T follicular helper cell (primary cell): ENCODE data around the gene FGF8.

ENCODE experiments used
- DNase-seq: peaks from one replicate; pipeline ENCODE4 v3.0.0-alpha.2; 2020; ENCODE audit warnings: low read depth

Gene FGF8

DNA sequence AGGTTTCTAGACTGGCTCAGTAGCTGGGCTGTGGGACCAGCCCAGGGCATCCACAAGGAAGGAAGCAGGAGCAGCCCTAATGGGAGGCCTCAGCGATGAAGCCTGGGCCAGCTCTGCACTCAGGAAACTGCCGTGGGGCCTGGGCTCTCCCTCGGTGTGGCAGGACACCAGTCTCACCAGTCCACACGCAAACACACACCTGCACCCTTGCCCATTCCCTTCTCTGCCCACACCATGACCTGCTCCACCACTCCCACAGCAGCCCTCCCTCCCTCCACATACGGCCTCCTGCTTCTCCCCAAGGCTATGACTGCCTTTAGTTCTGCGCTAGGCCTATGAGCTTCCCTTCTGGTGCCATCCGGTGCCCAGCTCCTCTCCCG, 7.1 kb downstream of the FGF8 start:
- no peak for DNase-seq

GRCh38 chr10:101767966-101768790, 7.7 kb downstream of the FGF8 start:
- DNase-seq: no peak

GRCh38 chr10:101767600-101767945, 8.3 kb downstream of the FGF8 start:
- no peak for DNase-seq

DNA sequence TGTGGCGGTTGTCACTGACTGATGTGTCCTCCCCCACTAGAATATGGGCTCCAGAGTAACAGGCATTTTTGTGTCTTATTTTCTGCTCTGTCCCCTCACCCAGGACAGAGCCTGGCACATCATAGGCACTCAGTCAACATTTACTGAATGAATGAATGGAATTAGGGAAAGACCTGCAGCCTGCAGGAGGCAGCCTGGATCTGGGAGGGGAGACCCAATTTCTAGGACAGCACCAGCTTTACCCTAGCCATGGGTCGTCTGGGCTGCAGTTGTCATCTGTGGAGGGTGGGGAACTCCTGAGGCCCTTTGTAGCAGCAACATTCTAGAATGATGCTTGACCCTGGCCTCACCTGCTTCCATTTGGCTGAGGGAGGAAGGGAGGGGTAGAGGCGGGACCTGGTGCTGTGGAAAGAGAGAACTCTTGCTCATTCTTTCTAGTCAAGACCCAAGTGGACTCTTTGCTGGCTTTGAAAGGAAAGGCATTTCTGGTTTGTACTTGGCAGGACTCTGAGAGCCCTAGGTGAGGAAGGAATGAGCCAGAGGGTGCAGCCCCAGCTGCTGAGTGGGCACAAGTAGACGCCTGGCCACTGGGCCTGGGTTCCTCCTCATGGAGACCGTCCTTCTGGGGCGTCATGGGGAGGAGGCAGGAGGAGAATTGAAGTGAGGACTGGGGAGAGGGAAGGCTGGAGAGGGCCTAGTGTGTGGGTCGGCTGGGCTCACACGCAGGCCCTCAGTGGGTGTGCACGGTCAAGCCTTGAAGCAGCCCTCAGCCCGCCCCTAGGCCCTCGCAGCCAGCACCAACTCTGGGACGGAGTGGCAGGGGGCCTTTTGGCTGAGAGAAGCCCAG, 8.9 kb downstream of the FGF8 start:
- no peak for DNase-seq

DNA sequence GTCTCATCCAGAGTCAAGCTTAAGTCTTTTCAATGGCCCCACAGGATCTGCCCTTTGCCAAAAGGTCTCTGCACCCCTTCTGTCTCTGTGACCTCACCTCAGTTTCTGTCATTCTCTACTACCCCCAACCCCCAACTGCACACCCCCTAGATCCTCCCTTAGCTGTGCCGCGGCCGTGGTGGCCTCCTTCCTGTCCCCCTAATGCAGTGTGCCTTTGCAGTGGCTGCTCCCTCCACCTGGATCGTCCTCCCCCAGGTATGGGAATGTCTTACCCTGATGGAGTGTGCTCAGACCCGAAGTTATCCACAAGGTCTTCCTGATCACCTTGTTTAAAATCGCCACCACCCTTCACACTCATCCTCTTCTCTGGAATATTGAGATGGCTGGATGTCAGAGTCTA, 9.6 kb downstream of the FGF8 start:
- no peak for DNase-seq

GRCh38 chr10:101763141-101763846, 12.6 kb downstream of the FGF8 start:
- no peak for DNase-seq

GRCh38 chr10:101762736-101763135, 13.2 kb downstream of the FGF8 start:
- DNase-seq: no peak

DNA sequence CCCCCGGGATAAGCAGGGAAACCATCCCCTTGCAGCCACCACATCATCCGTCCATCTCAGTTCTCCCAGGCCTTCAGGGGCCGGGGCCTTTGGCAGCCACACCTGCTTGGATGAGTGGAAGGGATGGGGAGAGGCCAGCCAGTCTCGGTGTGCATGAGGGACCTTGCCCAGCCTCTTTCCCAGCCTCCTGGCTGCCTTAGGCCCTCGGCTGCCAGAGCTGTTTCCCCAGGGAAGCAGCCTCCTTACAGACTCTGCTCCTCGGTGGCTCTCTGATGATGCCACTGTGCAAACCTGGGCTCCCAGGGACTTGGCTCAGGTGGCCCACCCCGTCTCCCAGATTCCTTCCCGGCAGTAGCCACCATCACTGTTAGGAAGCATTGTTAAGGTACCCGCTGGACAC, 14.7 kb downstream of the FGF8 start:
- DNase-seq: no peak

DNA sequence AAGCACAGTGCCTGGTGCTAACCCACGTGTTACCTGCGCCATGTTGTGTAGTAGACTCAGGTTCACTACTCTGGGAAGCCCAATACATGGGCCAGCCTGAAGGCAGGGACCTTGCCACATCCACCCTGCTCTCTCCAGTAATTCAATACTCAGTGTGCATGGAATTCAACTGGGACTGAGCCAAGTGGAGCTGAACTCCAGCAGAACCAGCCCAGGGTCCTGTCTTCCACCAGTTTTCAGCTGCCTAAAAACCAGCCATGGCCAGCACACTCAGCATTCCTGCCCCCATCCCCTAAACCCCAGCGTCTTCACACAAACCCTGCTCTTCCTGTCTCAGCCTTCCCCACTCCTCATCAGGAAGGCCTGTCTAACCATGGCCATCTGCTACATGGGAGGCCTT, 15.4 kb downstream of the FGF8 start:
- DNase-seq: no peak

- DNase-seq: no peak
Observed at GRCh38 chr10:101759309-101760247, 16.3 kb downstream of the FGF8 start.

DNA sequence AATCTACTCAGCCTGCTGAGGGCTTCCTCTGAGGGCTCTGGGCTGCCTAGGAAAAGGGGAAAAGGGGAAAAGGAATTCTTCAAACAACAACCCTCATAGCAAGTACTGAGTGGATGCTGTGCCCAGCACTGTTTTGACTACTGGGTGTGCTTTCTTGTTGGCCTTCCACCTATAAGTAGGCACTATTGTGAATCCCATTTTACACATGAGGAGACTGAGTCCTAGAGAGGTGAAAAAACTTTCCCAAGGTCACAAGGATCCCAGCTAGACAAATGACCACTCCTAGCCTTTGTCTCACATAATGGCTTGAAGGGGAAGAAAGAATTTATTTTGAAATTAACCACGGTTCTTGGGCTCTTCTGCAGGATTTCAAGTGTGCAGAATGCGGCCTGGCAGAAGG, 17.1 kb downstream of the FGF8 start:
- DNase-seq: no peak

DNA sequence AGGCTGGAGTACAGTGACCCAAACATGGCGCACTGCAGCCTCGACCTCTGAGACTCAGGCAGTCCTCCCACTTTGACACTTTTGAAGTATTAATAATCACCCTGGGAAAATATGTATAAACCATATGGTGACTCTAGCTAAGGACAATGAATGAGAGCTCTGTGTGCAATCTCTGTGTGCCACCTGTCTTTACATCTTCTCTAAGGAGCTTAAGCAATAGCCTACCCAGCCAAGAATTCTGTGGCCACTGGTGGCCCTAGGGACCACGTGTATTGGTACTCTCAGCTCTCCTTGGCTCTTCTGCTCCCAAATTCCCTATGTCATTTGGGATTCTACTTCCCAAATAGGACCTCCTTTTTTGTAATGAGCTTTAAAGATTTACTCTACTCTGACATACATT, 23.7 kb downstream of the FGF8 start:
- no peak for DNase-seq

DNA sequence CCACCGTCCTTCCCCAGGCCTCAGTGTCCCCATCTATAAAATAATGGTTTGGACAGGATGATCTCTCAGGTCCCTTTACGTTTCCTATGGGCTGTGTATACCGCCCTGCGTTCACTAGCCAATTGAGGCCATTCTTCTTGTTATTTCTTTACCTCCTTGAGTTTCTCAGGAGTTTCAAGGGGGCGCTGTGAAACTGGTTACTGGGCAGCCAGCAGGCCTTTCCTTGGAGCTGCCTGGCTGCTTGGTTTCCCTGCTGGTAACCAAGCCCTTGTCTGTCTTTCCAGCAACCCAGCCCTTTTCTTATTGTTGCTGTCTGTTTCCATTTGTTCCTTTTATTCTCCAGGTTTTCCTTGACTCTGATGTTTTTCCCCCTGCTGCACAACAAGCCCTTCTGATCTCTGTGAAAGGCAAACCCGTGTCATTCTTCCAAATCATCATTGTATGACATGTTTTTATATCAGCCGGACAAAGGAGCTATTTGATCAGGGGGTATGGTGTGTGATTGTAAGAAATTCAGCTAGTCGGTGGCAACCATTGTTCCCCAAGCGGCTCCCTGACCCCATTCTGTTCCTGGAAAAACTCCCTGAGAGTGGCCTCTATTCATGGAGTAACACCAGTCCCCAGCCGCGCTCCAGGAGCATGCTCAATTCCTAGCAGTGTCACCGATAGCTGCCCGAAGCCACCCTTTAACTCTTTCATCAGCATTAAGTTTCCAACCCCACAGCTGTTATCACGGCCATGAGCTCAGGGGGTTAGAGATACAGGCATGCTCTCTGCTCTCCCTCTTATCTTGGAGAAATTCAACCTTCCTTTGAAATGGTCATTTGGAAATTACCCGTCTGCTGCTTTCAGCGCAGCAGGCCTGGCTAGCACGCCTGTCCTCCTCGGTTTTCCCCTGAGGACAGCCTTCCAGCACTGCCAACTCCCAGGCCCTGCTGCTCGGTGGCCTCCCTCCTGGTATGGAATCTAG, 26.6 kb downstream of the FGF8 start:
- no peak for DNase-seq

DNA sequence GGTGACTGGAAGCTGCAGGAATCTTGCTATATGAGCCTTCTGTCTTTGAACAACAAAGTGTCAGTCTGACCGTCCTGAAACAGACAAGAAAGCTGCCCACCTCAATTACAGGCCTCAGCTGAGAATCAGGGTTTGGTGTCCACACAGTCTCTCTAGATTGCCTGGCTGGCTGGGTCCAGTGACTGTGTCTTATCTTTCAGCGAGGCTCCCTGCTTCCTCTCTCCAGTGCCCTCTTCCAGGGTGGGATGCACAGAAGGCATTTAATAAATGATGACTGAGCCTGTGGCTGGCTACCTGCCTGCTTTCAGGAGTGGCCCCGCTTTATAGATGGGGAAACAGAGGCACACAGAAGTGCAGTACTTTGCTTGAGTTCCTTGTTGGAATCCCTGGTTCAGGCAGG, 27.4 kb downstream of the FGF8 start:
- no peak for DNase-seq

DNA sequence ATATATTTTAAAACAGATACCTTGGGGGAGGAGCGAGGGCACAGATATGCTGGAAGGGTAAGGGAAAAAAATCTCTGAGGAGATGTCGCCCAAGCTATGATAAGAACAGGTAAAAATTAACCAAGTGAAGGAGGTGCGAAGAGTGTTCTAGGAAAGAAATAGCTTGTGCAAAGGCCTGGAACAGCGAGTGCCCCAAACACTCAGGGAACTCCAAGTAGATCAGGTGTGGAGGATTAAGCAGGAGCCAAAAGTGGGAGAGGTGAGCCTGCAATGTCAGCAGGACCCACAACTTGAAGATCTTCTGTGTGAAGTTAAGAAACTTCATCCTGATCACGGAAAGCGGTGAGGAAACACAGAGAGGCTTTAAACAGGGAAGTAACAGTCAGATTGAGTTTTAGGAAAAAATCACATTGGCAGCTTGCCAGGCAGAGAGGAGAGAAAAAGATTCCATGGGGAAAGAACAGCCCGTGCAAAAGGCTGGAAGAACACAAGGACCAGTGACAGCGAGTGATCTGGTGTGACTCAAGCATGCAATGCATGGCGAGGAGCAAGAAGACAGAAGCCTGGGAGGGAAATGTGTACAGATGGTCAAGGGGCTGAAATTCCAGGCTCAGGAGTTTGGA, 30.7 kb downstream of the FGF8 start:
- DNase-seq: no peak

- DNase-seq: no peak
Observed at GRCh38 chr10:101744267-101744666, 31.6 kb downstream of the FGF8 start.

GRCh38 chr10:101741938-101742337, 34.0 kb downstream of the FGF8 start:
- no peak for DNase-seq

- DNase-seq: no peak
Observed at GRCh38 chr10:101736666-101737065, 39.2 kb downstream of the FGF8 start.

DNA sequence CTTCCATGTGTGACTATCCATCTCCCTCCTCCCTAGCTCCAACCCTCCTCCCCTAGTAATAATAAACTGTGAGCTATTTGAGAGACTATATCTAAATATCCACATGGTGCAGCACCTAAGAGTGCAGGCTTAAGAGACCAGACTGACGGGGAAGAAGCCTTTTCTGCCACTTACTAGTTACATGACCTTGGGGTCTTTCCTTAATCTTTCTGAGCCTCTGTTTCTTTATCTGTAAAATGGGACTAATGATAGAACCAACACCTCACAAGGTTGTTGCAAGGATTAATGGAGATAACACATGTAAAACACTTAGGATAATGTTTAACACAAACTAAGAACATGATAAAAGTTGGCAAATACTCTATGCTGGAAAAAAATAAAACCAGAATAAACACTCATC, 43.8 kb downstream of the FGF8 start:
- DNase-seq: no peak

GRCh38 chr10:101726115-101726387, 49.9 kb downstream of the FGF8 start:
- DNase-seq: no peak
